ENCODE results near the gene ZCCHC4. TPM values are rescaled to one million over a fixed set of nuclear protein-coding genes. Genes with fewer than 3 reads are reported as not detected.
A peak's percentile ranks its signal among the peaks of the same experiment; 100 is the strongest.

Gene ZCCHC4
- total and polyA plus RNA-seq, 2 of the 8 experiments (the other 6 are each of a cell fraction or from before 2014, with no cell fraction given): 9.8 to 12.5 TPM

DNA sequence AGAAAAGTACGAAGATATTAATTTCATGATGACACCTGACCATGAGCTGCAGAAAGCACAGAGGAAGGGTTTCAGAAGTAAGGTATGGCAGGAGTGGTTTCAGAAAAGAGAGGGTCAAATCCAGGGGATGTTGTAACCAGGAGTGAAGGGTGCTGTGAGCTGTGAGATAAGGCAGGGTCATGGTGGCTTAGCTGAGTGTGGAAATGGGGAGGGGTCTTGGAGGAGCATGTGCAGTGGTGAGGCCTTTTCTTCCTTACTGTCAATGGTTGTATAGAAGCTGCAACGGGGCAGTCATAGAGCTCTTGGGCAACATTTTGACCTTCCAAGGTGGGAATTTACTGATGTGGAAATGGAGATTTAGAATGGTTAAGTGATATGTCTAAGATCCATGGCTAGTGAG is 67.0 kb downstream of the ZCCHC4 start:
- H2BK12ac ChIP-seq (ENCODE audit: low read depth, low read length): no peak overlapping the region
- H3K18ac ChIP-seq (ENCODE audit: extremely low read depth, low read length): no peak overlapping the region
- H2AK5ac ChIP-seq (ENCODE audit: low read depth, low read length): no peak overlapping the region
- H4K20me1 ChIP-seq (replicated peaks in 1 of 2; ENCODE audit: control insufficient read depth in 1 of 2, insufficient read depth in 2 of 2, low read length in 2 of 2): no peaks in the 10 kb centered on the region
- peaks cover 14 to 27% of the 10 kb centered on the region in 2 experiments for H3K79me2 ChIP-seq (ENCODE audit: control insufficient read depth in 1 of 2, insufficient read depth in 2 of 2, low read length in 2 of 2)
- peaks cover 7 to 32% (median 19%) of the 10 kb centered on the region in 4 experiments for H3K36me3 ChIP-seq (ENCODE audit: control insufficient read depth in 2 of 4, insufficient read depth in 4 of 4, low read length in 3 of 4)
- FAIRE-seq (no peak), DNase-seq (ENCODE audit: low read depth in 1 of 2, low spot score in 2 of 2) (no peak)
- H2AFZ ChIP-seq (ENCODE audit: low read length): no peak overlapping the region
- no peak overlapping the region for H3K14ac ChIP-seq (ENCODE audit: insufficient read length)
- H4K5ac ChIP-seq (ENCODE audit: insufficient read length, low read depth, low read length): no peak overlapping the region
- peak overlapping the region in 1 of 2 experiments; percentile 75; a peak in 1 of 4 replicates for H3K4me2 ChIP-seq (ENCODE audit: insufficient read depth in 1 of 2, low read depth in 2 of 2, low read length in 2 of 2)
- POLR2A ChIA-PET (ENCODE audit: partially characterized antibody): interaction anchor here (1.1 to 1.7 kb wide), 3 partner anchors 11 to 46 kb away, joined by 3 to 4 read pairs (median 3); no protein-coding TSS in a partner anchor
- CTCF ChIA-PET (ENCODE audit: partially characterized antibody): interaction anchor here (0.6 to 1.5 kb wide), 2 partner anchors 12 to 60 kb away, joined by 3 to 4 read pairs; no protein-coding TSS in a partner anchor
- H4K8ac ChIP-seq (ENCODE audit: extremely low read depth, insufficient read depth, low read length): no peak overlapping the region
- no peaks in the 10 kb centered on the region for H3K9me3 ChIP-seq (ENCODE audit: insufficient read depth in 2 of 2, low read depth in 1 of 2, low read length in 1 of 2)
- H3K23me2 ChIP-seq (ENCODE audit: low read depth, low read length): no peaks in the 10 kb centered on the region; the same call in 1 of the 2 replicates
- no peak overlapping the region for H3K4me3 ChIP-seq (ENCODE audit: extremely low read depth in 1 of 4, insufficient read depth in 2 of 4, low read depth in 3 of 4, low read length in 4 of 4)
- no peak overlapping the region for H4K91ac ChIP-seq (replicated peaks; ENCODE audit: insufficient read length, low read length)
- no peak overlapping the region for H2BK15ac ChIP-seq (ENCODE audit: low read length)
- H3K56ac ChIP-seq (replicated peaks; ENCODE audit: insufficient read length, low read depth, low read length): no peak overlapping the region
- no peak overlapping the region for H3K4ac ChIP-seq (replicated peaks; ENCODE audit: insufficient read length, low read depth, low read length)
- H3K79me1 ChIP-seq (ENCODE audit: low read depth, low read length): peaks cover 8% of the 10 kb centered on the region
- H2BK120ac ChIP-seq (replicated peaks; ENCODE audit: low read depth, low read length): no peak overlapping the region
- no peaks in the 10 kb centered on the region; a peak in 1 of 7 replicates for H3K4me1 ChIP-seq (replicated peaks in 1 of 4; ENCODE audit: control insufficient read depth in 3 of 4, insufficient read depth in 4 of 4, low read length in 3 of 4)
- no peak overlapping the region for H3K9ac ChIP-seq (replicated peaks in 1 of 4; ENCODE audit: extremely low read depth in 1 of 4, low read depth in 3 of 4, low read length in 3 of 4)
- no peak overlapping the region for H3K23ac ChIP-seq (ENCODE audit: insufficient read length)
- no peak overlapping the region for H3K27ac ChIP-seq (ENCODE audit: low read depth, low read length)
- WGBS, 2 experiments (ENCODE audit: extremely low coverage in 1 of 2, insufficient coverage in 1 of 2, insufficient read length in 1 of 2, insufficient replicate concordance in 2 of 2, low coverage in 1 of 2, low lambda C conversion rate in 2 of 2, missing lambda C conversion rate in 1 of 2): 94% methylated on average over 2 of the region's 2 CpGs; no CpG with 5 or more reads in 1 of the 2 experiments
- H2BK5ac ChIP-seq (ENCODE audit: low read depth, low read length): no peak overlapping the region
- no peaks in the 10 kb centered on the region for H3K27me3 ChIP-seq (replicated peaks in 1 of 4; ENCODE audit: control insufficient read depth in 3 of 4, extremely low read depth in 1 of 4, insufficient read depth in 3 of 4, low read length in 3 of 4)
- H2BK20ac ChIP-seq (ENCODE audit: low read length): no peak overlapping the region
- no peak for TF ChIP-seq SAP30 (IDR thresholded peaks at IDR 0.05; ENCODE audit: insufficient read depth, insufficient replicate concordance, low read length)
- TF ChIP-seq CHD2 (IDR thresholded peaks at IDR 0.05; ENCODE audit: low read length): no peak
- no peak for TF ChIP-seq KDM1A (IDR thresholded peaks at IDR 0.05; ENCODE audit: borderline replicate concordance, low read length)
- TF ChIP-seq BRCA1 (IDR thresholded peaks at IDR 0.05; ENCODE audit: low read depth, low read length): no peak
- TF ChIP-seq RXRA (IDR thresholded peaks at IDR 0.05; ENCODE audit: insufficient read depth, low read depth, low read length): no peak
- TF ChIP-seq KDM5A (IDR thresholded peaks at IDR 0.05; ENCODE audit: low read length): no peak
- TF ChIP-seq SP4 (IDR thresholded peaks at IDR 0.05; ENCODE audit: low read length): no peak
- no peak for TF ChIP-seq NANOG (IDR thresholded peaks at IDR 0.05; ENCODE audit: insufficient read depth, low read depth, low read length, poor library complexity, severe bottlenecking)
- no peak for TF ChIP-seq SP1 (IDR thresholded peaks at IDR 0.05; ENCODE audit: low read depth, low read length)
